PFSK-1 (cell line): ENCODE results near the gene KCNQ4.

Experiments used
- FOXP2 ChIP-seq: optimal IDR thresholded peaks from 2 replicates; pipeline ENCODE3; 2011; ENCODE audit warnings: borderline replicate concordance, control low read depth, inconsistent platforms; ENCODE audit not compliant: insufficient read depth; ENCODE audit errors: extremely low read length, extremely low read depth
- POLR2AphosphoS5 ChIP-seq: IDR thresholded peaks from 2 replicates; pipeline ENCODE4 v1.6.1; 2012; ENCODE audit warnings: low read depth, mild to moderate bottlenecking, control low read depth, low read length, moderate library complexity
- SIN3A ChIP-seq: IDR thresholded peaks from 2 replicates; pipeline ENCODE4 v1.6.1; 2012; ENCODE audit warnings: mild to moderate bottlenecking, low read length, moderate library complexity, borderline replicate concordance; ENCODE audit not compliant: insufficient read depth
- TAF1 ChIP-seq: IDR thresholded peaks from 2 replicates; pipeline ENCODE4 v1.6.1; 2012; ENCODE audit warnings: low read length, control low read depth, borderline replicate concordance; ENCODE audit not compliant: insufficient read depth
- TF ChIP-seq, protein P1 (sequence below), 2 experiments: IDR thresholded peaks; 2 replicates each; pipeline versions ENCODE4 v1.6.1 to v1.8.0; 2011 to 2012; ENCODE audit warnings: low read depth in 2 of 2, low read length in 2 of 2, control low read depth in 1 of 2, inconsistent platforms in 1 of 2, mild to moderate bottlenecking in 1 of 2, moderate library complexity in 1 of 2; ENCODE audit not compliant: insufficient read depth in 1 of 2

The KCNQ4 gene

DNA sequence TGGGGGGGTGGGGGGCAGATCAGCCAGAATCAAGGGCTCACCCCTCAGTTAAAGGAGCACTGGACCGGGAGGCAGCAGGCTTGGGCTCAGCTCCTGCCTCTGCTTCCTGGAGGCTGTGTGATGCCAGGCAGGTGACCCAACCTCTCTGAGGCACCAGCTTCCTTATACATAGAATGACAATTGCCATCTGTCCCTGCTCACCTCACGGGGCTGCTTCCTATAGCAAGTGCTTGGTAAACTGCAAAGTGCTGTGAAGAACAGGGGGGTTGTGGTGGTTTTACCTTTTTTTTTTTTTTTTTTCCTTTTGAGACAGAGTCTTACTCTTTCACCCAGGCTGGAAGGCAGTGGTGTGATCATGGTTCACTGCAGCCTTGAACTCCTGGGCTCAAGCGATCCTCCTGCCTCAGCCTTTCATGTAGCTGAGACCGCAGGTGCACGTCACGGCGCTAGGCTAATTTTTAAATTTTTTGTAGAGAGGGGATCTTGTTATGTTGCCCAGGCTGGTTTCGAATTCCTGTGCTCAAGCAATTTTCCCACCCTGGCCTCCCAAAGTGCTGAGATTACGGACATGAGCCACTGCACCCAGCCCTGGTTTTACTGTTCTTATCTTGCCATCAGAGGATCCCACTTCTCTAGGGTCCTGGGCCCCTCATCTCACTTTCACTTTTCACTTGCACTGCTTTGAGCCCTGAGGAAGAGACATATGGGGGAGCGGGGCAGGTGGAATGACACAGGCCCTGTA, 11.6 kb downstream of the KCNQ4 start:
- TF ChIP-seq SIN3A (no peak), FOXP2 (no peak), POLR2AphosphoS5 (no peak), TAF1 (no peak)
- TF ChIP-seq, protein P1, sequence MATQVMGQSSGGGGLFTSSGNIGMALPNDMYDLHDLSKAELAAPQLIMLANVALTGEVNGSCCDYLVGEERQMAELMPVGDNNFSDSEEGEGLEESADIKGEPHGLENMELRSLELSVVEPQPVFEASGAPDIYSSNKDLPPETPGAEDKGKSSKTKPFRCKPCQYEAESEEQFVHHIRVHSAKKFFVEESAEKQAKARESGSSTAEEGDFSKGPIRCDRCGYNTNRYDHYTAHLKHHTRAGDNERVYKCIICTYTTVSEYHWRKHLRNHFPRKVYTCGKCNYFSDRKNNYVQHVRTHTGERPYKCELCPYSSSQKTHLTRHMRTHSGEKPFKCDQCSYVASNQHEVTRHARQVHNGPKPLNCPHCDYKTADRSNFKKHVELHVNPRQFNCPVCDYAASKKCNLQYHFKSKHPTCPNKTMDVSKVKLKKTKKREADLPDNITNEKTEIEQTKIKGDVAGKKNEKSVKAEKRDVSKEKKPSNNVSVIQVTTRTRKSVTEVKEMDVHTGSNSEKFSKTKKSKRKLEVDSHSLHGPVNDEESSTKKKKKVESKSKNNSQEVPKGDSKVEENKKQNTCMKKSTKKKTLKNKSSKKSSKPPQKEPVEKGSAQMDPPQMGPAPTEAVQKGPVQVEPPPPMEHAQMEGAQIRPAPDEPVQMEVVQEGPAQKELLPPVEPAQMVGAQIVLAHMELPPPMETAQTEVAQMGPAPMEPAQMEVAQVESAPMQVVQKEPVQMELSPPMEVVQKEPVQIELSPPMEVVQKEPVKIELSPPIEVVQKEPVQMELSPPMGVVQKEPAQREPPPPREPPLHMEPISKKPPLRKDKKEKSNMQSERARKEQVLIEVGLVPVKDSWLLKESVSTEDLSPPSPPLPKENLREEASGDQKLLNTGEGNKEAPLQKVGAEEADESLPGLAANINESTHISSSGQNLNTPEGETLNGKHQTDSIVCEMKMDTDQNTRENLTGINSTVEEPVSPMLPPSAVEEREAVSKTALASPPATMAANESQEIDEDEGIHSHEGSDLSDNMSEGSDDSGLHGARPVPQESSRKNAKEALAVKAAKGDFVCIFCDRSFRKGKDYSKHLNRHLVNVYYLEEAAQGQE (IDR thresholded peaks at IDR 0.05; ENCODE audit: insufficient read depth in 1 of 2, low read depth in 2 of 2, low read length in 2 of 2) = no peak

DNA sequence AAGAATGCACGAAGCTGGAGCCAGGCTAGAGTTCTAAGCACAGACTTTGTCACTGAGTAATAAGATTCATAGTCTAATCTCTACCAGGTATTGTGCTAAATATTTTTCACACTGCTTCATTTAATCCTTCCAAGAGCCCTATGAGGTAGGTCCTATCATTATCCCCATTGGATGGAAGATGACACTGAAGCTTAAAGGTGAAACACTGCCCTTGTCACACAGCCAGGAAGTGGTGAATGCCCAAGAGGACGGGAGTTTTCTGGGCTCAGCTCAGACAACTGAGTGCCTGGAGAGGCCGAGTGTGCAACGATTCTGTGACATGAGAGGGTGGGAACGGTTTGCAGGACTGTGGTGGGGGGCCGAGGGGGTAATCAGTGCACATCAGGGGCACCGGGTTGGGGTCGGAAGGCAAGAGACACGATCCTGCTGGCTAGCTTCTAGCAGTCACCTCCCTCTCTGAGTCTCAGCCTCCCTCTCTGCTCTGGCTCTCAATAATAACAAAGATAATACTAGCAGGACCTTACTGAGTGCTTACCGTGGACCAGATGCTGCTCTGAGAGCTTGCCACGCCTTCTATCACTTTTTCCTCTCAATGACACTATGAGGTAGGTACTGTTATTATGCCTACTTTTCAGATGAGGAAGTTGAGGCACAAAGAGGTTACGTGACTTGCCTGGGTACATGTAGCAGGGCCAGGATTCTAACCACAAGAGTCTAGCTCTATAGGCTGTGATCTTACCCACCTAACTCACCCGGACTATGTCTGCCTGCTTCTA, 12.4 kb downstream of the KCNQ4 start:
- TF ChIP-seq POLR2AphosphoS5 (no peak), TAF1 (no peak), SIN3A (no peak), FOXP2 (no peak)
- TF ChIP-seq, protein P1 (IDR thresholded peaks at IDR 0.05; ENCODE audit: insufficient read depth in 1 of 2, low read depth in 2 of 2, low read length in 2 of 2) = no peak

DNA sequence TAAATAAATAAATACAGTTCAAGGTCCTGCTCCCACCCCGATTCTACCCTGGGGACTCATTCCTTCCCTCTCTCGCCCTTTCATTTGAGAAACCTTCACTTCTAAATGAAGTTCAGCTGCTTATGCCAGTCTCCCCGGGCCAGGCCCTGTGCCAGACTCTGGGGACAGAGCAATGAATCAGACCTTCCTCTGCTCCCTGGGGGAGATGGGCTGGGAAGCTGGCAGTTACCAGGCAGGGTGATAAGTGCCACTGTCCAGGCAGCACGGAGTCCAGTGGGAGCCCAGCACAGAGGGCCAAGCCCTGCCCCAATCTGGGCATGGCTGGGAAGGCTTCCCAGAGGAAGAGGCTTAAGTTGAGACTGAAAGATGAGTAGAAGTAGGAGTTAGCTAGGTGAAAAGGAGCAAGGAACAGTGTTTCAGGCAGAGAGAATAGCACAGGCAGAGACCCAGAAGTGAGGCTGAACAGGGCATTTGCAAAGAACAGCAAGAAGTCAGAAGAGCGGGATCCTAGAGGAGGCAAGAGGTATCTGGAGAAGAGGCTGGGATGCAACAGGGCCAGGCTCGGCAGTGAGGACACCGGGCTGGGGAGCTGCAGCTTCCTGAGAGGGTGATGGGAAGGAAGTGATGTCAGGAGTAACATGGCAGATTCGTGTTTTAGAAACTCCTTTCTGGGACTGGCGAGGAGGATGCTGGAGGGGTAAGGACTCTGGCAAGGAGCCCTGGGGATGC, 13.5 kb downstream of the KCNQ4 start:
- TF ChIP-seq POLR2AphosphoS5 = no peak
- no peak for TF ChIP-seq TAF1
- no peak for TF ChIP-seq FOXP2
- TF ChIP-seq SIN3A = no peak
- TF ChIP-seq, protein P1 (IDR thresholded peaks at IDR 0.05; ENCODE audit: insufficient read depth in 1 of 2, low read depth in 2 of 2, low read length in 2 of 2) = no peak

DNA sequence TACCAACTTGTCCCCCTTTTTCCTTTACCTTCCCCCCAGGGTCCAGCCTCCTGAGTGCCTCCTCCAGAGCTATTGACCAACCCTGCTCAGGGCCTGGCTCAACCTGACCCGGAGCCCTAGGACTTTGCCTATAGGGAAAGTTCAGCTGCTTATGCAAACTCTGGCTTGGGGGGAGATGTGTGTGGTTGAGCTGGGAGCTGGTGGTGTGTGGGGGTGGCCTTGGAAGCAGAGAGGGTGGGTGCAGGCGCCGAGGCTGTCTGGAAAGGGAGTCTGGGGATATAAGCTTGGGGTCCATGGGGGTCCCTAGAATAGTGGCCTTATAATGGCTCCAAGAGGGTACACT, 14.1 kb downstream of the KCNQ4 start:
- TF ChIP-seq, protein P1 (IDR thresholded peaks at IDR 0.05; ENCODE audit: insufficient read depth in 1 of 2, low read depth in 2 of 2, low read length in 2 of 2) = no peak
- TF ChIP-seq FOXP2 (no peak), SIN3A (no peak), TAF1 (no peak), POLR2AphosphoS5 (no peak)
